GM12892 (cell line): ENCODE measurements around the gene GAS7.

Source experiments
- POLR2A ChIP-seq: IDR thresholded peaks from 2 replicates; pipeline ENCODE4 v1.6.1; 2011; ENCODE audit warnings: low read depth, low read length, control low read depth
- POLR2AphosphoS5 ChIP-seq: IDR thresholded peaks from 2 replicates; pipeline ENCODE4 v1.6.1; 2011; ENCODE audit warnings: low read depth, low read length, control low read depth

GRCh38 chr17:9937241-9937761 lies 261.1 kb downstream of the GAS7 start:
- TF ChIP-seq POLR2AphosphoS5 (no peak), POLR2A (no peak)
